K562 (cell line): Measurements from ENCODE around the gene DPAGT1. TPM values are rescaled to one million over a fixed set of nuclear protein-coding genes. Genes with fewer than 3 reads are reported as not detected.

ENCODE experiments used
- BDP1 ChIP-seq: IDR thresholded peaks from 3 replicates; pipeline ENCODE4 v1.6.1; 2011; ENCODE audit not compliant: insufficient read length, insufficient read depth
- BRD9 ChIP-seq: fragments of 450-650 bp; IDR thresholded peaks from 2 replicates; pipeline ENCODE4 v1.6.1; 2018; ENCODE audit warnings: low read depth; ENCODE audit not compliant: partially characterized antibody
- CREB1 ChIP-seq, 2 experiments: sonication (generic) in 1 of 2; formaldehyde crosslinking in 1 of 2; IDR thresholded peaks; 2 replicates each; pipeline versions ENCODE4 v1.6.1 to v1.8.0; 2012 to 2022; ENCODE audit warnings: inconsistent platforms in 1 of 2, mild to moderate bottlenecking in 1 of 2, missing genetic modification reagents in 1 of 2, moderate library complexity in 1 of 2
- ESRRA ChIP-seq: fragments of 450-650 bp; IDR thresholded peaks from 2 replicates; pipeline ENCODE4 v1.6.1; 2014; ENCODE audit warnings: low read depth, mild to moderate bottlenecking, moderate library complexity, borderline replicate concordance
- FIP1L1 ChIP-seq: fragments of 200-400 bp; formaldehyde crosslinking; IDR thresholded peaks from 2 replicates; pipeline ENCODE4 v1.6.1; 2018; ENCODE audit warnings: mild to moderate bottlenecking, low read depth, low read length; ENCODE audit not compliant: poor library complexity, severe bottlenecking
- MLX ChIP-seq, 2 experiments: fragments of 450-650 bp in 1 of 2; sonication (generic) in 1 of 2; formaldehyde crosslinking; conservative IDR thresholded peaks; 2 replicates each; pipeline versions ENCODE4 v1.4.0 to v1.8.1; 2020 to 2022; ENCODE audit warnings: mild to moderate bottlenecking in 1 of 2, missing genetic modification reagents in 1 of 2
- NFRKB ChIP-seq: fragments of 450-650 bp; IDR thresholded peaks from 2 replicates; pipeline ENCODE4 v1.6.1; 2016; ENCODE audit warnings: low read depth
- PBX2 ChIP-seq, 2 experiments: IDR thresholded peaks in 1 of 2; conservative IDR thresholded peaks in 1 of 2; 2 replicates each; pipeline ENCODE4 v1.6.1; 2016; ENCODE audit warnings: low read depth in 2 of 2, mild to moderate bottlenecking in 1 of 2, missing compliant biosample characterization in 1 of 2, missing genetic modification characterization in 1 of 2, moderate library complexity in 1 of 2
- PML ChIP-seq: IDR thresholded peaks from 2 replicates; pipeline ENCODE4 v1.6.1; 2012; ENCODE audit warnings: low read length, inconsistent platforms
- RFX1 ChIP-seq: fragments of 450-650 bp; IDR thresholded peaks from 2 replicates; pipeline ENCODE4 v1.6.1; 2016; ENCODE audit warnings: mild to moderate bottlenecking, moderate library complexity
- SIN3B ChIP-seq: fragments of 450-650 bp; IDR thresholded peaks from 2 replicates; pipeline ENCODE4 v1.6.1; 2017; ENCODE audit warnings: low read depth, mild to moderate bottlenecking, moderate library complexity
- SNIP1 ChIP-seq: fragments of 450-650 bp; IDR thresholded peaks from 2 replicates; pipeline ENCODE4 v1.7.1; 2017; ENCODE audit warnings: low read depth, mild to moderate bottlenecking
- ZBTB11 ChIP-seq, 3 experiments: fragments of 200-800 bp in 1 of 3; fragments of 250-450 bp in 1 of 3; fragments of 450-650 bp in 1 of 3; sonication (Bioruptor Pico) in 1 of 3; sonication (Bioruptor generic) in 1 of 3; formaldehyde crosslinking in 1 of 3; IDR thresholded peaks; 2 replicates each; pipeline versions ENCODE4 v1.6.1 to v1.8.0; 2016 to 2022; ENCODE audit warnings: mild to moderate bottlenecking in 2 of 3, missing genetic modification characterization in 2 of 3, missing compliant biosample characterization in 1 of 3, moderate library complexity in 1 of 3
- ZBTB34 ChIP-seq: fragments of 250-450 bp; sonication (Bioruptor Pico); IDR thresholded peaks from 2 replicates; pipeline ENCODE4 v1.8.0; 2021; ENCODE audit warnings: mild to moderate bottlenecking, moderate library complexity
- ZKSCAN3 ChIP-seq: fragments of 250-450 bp; sonication (Bioruptor Pico); IDR thresholded peaks from 2 replicates; pipeline ENCODE4 v1.4.0; 2020
- ZNF263 ChIP-seq: sonication (generic); formaldehyde crosslinking; IDR thresholded peaks from 2 replicates; pipeline ENCODE4 v1.8.0; 2022; ENCODE audit warnings: mild to moderate bottlenecking, missing genetic modification reagents, borderline replicate concordance
- polyA plus RNA-seq, 8 experiments: library from polyadenylated mRNA; depleted of rRNA in 4 of 8; stranded (reverse) in 5 of 8; unstranded in 3 of 8; fragments of >200 nt; fragmentation: Nextera tagmentation in 2 of 8; fragmentation: Illumina TruSeq in 1 of 8; extraction: Ambion mirVana in 2 of 8; extraction: Trizol in 1 of 8; gene quantifications; 2 replicates each; pipeline versions ENCODE4 v1.2.1 to v1.2.3, GENCODE V29; 2011 to 2014; ENCODE audit warnings: inconsistent platforms in 1 of 8, missing spikeins in 1 of 8
- total RNA-seq, 7 experiments: library from RNA; depleted of rRNA in 6 of 7; stranded (reverse); fragments of >200 nt in 6 of 7; fragmentation: Illumina TruSeq in 2 of 7; extraction: Trizol in 2 of 7; gene quantifications; 2 replicates each; pipeline versions ENCODE4 v1.2.1 to v1.2.3, GENCODE V29; 2011 to 2021; ENCODE audit warnings: low replicate concordance in 1 of 7

DPAGT1 gene
- total and polyA plus RNA-seq, 9 of the 15 experiments (the other 6 are each of a cell fraction or from before 2014, with no cell fraction given): 29.9 to 135 (median 85.0) TPM

- TF ChIP-seq SNIP1 (no peak), FIP1L1 (peak; percentile 100), BRD9 (peak; percentile 75), ZKSCAN3 (CRISPR knock-in tag) (no peak), ESRRA (peak; percentile 97; the same call in 1 of the 2 replicates), PBX2 (CRISPR knock-in tag; IDR thresholded peaks at IDR 0.05; ENCODE audit: low read depth) (0 out of 2 replicates have a peak, but pooled peaks have one; percentile 16), PBX2 (tag; conservative IDR thresholded peaks at IDR 0.05; ENCODE audit: low read depth) (no peak; the same call in none of the 2 replicates), NFRKB (peak; percentile 41; the same call in 1 of the 2 replicates), ZBTB11 (CRISPR knock-in tag; IDR thresholded peaks at IDR 0.05) (peak in 1 of 3 experiments; percentile 55; a peak in 1 of 6 replicates), CREB1 (IDR thresholded peaks at IDR 0.05) (peak; percentile 51; the same call in 1 of the 2 replicates), CREB1 (CRISPR knock-in tag; IDR thresholded peaks at IDR 0.05) (peak; percentile 70; the same call in 1 of the 2 replicates), ZNF263 (CRISPR knock-in tag) (peak; percentile 63; the same call in 1 of the 2 replicates), BDP1 (no peak), RFX1 (no peak), PML (peak; percentile 98), SIN3B (no peak; the same call in 1 of the 2 replicates), ZBTB34 (CRISPR knock-in tag) (no peak), MLX (CRISPR knock-in tag; conservative IDR thresholded peaks at IDR 0.05) (peak; percentile 47 to 60; a peak in 1 of 4 replicates)
Observed at GRCh38 chr11:119095066-119095880, 6.4 kb downstream of the DPAGT1 start (continued).
